HepG2 (cell line): ENCODE data around the gene APOC3. TPM values are rescaled to one million over a fixed set of nuclear protein-coding genes. Genes with fewer than 3 reads are reported as not detected.
A peak's percentile ranks its signal among the peaks of the same experiment; 100 is the strongest.

Experiments used
- AHR ChIP-seq: IDR thresholded peaks from 2 replicates; pipeline ENCODE4 v1.6.1; 2018; ENCODE audit warnings: missing genetic modification reagents, missing compliant biosample characterization
- FOXA1 ChIP-seq, 2 experiments: fragments of 450-650 bp in 1 of 2; sonication (generic) in 1 of 2; formaldehyde crosslinking in 1 of 2; IDR thresholded peaks; 2 replicates each; pipeline versions ENCODE4 v1.4.0 to v1.6.1; 2016 to 2020; ENCODE audit warnings: missing genetic modification reagents in 1 of 2
- GTF2F1 ChIP-seq: fragments of 150-350 bp; IDR thresholded peaks from 2 replicates; pipeline ENCODE4 v1.6.1; 2014; ENCODE audit warnings: low read length
- HMGA1 ChIP-seq: sonication (generic); formaldehyde crosslinking; conservative IDR thresholded peaks from 2 replicates; pipeline ENCODE4 v1.4.0; 2020; ENCODE audit warnings: missing genetic modification reagents
- KDM4B ChIP-seq: sonication (generic); formaldehyde crosslinking; IDR thresholded peaks from 2 replicates; pipeline ENCODE4 v1.4.0; 2020; ENCODE audit warnings: missing genetic modification reagents
- KLF15 ChIP-seq: sonication (generic); formaldehyde crosslinking; IDR thresholded peaks from 2 replicates; pipeline ENCODE4 v1.8.1; 2023; ENCODE audit warnings: borderline replicate concordance, mild to moderate bottlenecking, inconsistent platforms, missing genetic modification reagents, mixed read lengths
- NCOA1 ChIP-seq: sonication (generic); formaldehyde crosslinking; IDR thresholded peaks from 2 replicates; pipeline ENCODE4 v1.9.0; 2021; ENCODE audit warnings: missing genetic modification reagents
- PTBP1 ChIP-seq: fragments of 200-400 bp; formaldehyde crosslinking; IDR thresholded peaks from 2 replicates; pipeline ENCODE4 v1.6.1; 2018; ENCODE audit warnings: low read length, low read depth; ENCODE audit not compliant: poor library complexity, severe bottlenecking
- REXO4 ChIP-seq: sonication (generic); formaldehyde crosslinking; IDR thresholded peaks from 2 replicates; pipeline ENCODE4 v1.8.0; 2022; ENCODE audit warnings: missing genetic modification reagents, mild to moderate bottlenecking, borderline replicate concordance
- SMAD1 ChIP-seq: sonication (generic); formaldehyde crosslinking; IDR thresholded peaks from 2 replicates; pipeline ENCODE4 v1.4.0; 2020; ENCODE audit warnings: missing genetic modification reagents, low read depth, mild to moderate bottlenecking, borderline replicate concordance
- SRSF1 ChIP-seq: fragments of 200-400 bp; formaldehyde crosslinking; optimal IDR thresholded peaks from 2 replicates; pipeline ENCODE3; 2017; ENCODE audit warnings: mild to moderate bottlenecking, low read depth, low read length, moderate library complexity
- ZFP1 ChIP-seq: IDR thresholded peaks from 2 replicates; pipeline ENCODE4 v1.6.1; 2016
- ZNF143 ChIP-seq: sonication (generic); formaldehyde crosslinking; IDR thresholded peaks from 2 replicates; pipeline ENCODE4 v1.4.0; 2020; ENCODE audit warnings: missing genetic modification reagents
- ZNF224 ChIP-seq: sonication (generic); formaldehyde crosslinking; IDR thresholded peaks from 2 replicates; pipeline ENCODE4 v1.5.0; 2020; ENCODE audit warnings: mild to moderate bottlenecking, missing genetic modification reagents
- polyA plus RNA-seq, 8 experiments: library from polyadenylated mRNA; depleted of rRNA in 3 of 8; stranded (reverse) in 7 of 8; unstranded in 1 of 8; fragments of >200 nt; fragmentation: Illumina TruSeq in 4 of 8; extraction: Trizol in 4 of 8; gene quantifications; 2 replicates each; pipeline versions ENCODE4 v1.2.1 to v1.2.3, GENCODE V29; 2011 to 2016; ENCODE audit warnings: low read depth in 4 of 8, missing spikeins in 1 of 8, mixed read lengths in 1 of 8; ENCODE audit not compliant: insufficient read depth in 1 of 8
- total RNA-seq, 5 experiments: library from RNA; depleted of rRNA; stranded (reverse); fragments of >200 nt; fragmentation: Illumina TruSeq; extraction: Trizol; gene quantifications; 2 replicates each; pipeline ENCODE4 v1.2.3, GENCODE V29; 2016; ENCODE audit warnings: low read depth in 1 of 5
- TF ChIP-seq, protein P1 (sequence below): sonication (generic); formaldehyde crosslinking; IDR thresholded peaks from 2 replicates; pipeline ENCODE4; 2020; ENCODE audit warnings: missing genetic modification reagents, mild to moderate bottlenecking, borderline replicate concordance
- TF ChIP-seq, protein P2 (sequence below): sonication (generic); formaldehyde crosslinking; conservative IDR thresholded peaks from 2 replicates; pipeline ENCODE4 v1.4.0; 2020; ENCODE audit warnings: missing genetic modification reagents
- TF ChIP-seq, protein P3 (sequence below): IDR thresholded peaks from 2 replicates; pipeline ENCODE4 v1.6.1; 2016; ENCODE audit warnings: mild to moderate bottlenecking, missing biosample characterization, missing genetic modification reagents
- TF ChIP-seq, protein P4 (sequence below): sonication (generic); formaldehyde crosslinking; IDR thresholded peaks from 2 replicates; pipeline ENCODE4 v1.5.0; 2020; ENCODE audit warnings: missing genetic modification reagents

APOC3 gene
- total and polyA plus RNA-seq, 2 of the 13 experiments (the other 11 are each of a cell fraction or from before 2014, with no cell fraction given), result 314 to 687 TPM

GRCh38 chr11:116829525-116830183, at the start of gene APOC3 (continued):
- TF ChIP-seq, protein P1, sequence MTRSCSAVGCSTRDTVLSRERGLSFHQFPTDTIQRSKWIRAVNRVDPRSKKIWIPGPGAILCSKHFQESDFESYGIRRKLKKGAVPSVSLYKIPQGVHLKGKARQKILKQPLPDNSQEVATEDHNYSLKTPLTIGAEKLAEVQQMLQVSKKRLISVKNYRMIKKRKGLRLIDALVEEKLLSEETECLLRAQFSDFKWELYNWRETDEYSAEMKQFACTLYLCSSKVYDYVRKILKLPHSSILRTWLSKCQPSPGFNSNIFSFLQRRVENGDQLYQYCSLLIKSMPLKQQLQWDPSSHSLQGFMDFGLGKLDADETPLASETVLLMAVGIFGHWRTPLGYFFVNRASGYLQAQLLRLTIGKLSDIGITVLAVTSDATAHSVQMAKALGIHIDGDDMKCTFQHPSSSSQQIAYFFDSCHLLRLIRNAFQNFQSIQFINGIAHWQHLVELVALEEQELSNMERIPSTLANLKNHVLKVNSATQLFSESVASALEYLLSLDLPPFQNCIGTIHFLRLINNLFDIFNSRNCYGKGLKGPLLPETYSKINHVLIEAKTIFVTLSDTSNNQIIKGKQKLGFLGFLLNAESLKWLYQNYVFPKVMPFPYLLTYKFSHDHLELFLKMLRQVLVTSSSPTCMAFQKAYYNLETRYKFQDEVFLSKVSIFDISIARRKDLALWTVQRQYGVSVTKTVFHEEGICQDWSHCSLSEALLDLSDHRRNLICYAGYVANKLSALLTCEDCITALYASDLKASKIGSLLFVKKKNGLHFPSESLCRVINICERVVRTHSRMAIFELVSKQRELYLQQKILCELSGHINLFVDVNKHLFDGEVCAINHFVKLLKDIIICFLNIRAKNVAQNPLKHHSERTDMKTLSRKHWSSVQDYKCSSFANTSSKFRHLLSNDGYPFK (CRISPR knock-in tag), result no peak; the same call in 1 of the 2 replicates
- no peak for TF ChIP-seq HMGA1 (CRISPR knock-in tag)
- TF ChIP-seq KDM4B (CRISPR knock-in tag), result no peak
- TF ChIP-seq NCOA1 (CRISPR knock-in tag), result peak; percentile 70; the same call in 1 of the 2 replicates
- TF ChIP-seq FOXA1 (IDR thresholded peaks at IDR 0.05), result no peak
- TF ChIP-seq FOXA1 (CRISPR knock-in tag; IDR thresholded peaks at IDR 0.05), result no peak
- TF ChIP-seq, protein P2, sequence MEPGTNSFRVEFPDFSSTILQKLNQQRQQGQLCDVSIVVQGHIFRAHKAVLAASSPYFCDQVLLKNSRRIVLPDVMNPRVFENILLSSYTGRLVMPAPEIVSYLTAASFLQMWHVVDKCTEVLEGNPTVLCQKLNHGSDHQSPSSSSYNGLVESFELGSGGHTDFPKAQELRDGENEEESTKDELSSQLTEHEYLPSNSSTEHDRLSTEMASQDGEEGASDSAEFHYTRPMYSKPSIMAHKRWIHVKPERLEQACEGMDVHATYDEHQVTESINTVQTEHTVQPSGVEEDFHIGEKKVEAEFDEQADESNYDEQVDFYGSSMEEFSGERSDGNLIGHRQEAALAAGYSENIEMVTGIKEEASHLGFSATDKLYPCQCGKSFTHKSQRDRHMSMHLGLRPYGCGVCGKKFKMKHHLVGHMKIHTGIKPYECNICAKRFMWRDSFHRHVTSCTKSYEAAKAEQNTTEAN, result no peak; the same call in 1 of the 2 replicates
- TF ChIP-seq, protein P3, sequence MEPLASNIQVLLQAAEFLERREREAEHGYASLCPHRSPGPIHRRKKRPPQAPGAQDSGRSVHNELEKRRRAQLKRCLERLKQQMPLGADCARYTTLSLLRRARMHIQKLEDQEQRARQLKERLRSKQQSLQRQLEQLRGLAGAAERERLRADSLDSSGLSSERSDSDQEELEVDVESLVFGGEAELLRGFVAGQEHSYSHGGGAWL (CRISPR knock-in tag), result no peak
- TF ChIP-seq KLF15 (CRISPR knock-in tag), result no peak
- TF ChIP-seq ZNF224 (CRISPR knock-in tag), result 0 out of 2 replicates have a peak, but pooled peaks have one; percentile 35
- 0 out of 2 replicates have a peak, but pooled peaks have one; percentile 27 for TF ChIP-seq ZNF143 (CRISPR knock-in tag)
- TF ChIP-seq AHR (CRISPR knock-in tag), result no peak
- TF ChIP-seq SRSF1, result no peak
- TF ChIP-seq REXO4, result no peak
- TF ChIP-seq PTBP1, result no peak
- TF ChIP-seq SMAD1 (CRISPR knock-in tag), result no peak
- 0 out of 2 replicates have a peak, but pooled peaks have one; percentile 13 for TF ChIP-seq ZFP1
- no peak for TF ChIP-seq GTF2F1
- TF ChIP-seq, protein P4, sequence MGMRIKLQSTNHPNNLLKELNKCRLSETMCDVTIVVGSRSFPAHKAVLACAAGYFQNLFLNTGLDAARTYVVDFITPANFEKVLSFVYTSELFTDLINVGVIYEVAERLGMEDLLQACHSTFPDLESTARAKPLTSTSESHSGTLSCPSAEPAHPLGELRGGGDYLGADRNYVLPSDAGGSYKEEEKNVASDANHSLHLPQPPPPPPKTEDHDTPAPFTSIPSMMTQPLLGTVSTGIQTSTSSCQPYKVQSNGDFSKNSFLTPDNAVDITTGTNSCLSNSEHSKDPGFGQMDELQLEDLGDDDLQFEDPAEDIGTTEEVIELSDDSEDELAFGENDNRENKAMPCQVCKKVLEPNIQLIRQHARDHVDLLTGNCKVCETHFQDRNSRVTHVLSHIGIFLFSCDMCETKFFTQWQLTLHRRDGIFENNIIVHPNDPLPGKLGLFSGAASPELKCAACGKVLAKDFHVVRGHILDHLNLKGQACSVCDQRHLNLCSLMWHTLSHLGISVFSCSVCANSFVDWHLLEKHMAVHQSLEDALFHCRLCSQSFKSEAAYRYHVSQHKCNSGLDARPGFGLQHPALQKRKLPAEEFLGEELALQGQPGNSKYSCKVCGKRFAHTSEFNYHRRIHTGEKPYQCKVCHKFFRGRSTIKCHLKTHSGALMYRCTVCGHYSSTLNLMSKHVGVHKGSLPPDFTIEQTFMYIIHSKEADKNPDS (CRISPR knock-in tag), result 0 out of 2 replicates have a peak, but pooled peaks have one; percentile 51
